Endothelial cell of umbilical vein (primary cell): ENCODE data around the gene EXOC3L1. TPM values are rescaled to one million over a fixed set of nuclear protein-coding genes. Genes with fewer than 3 reads are reported as not detected.

Experiments used
- BruUV-seq: library from RNA; stranded (reverse); fragments of 400-500 nt; replicated peaks from 2 replicates; lab custom pipeline; 2021; lab: Mats Ljungman, UMichigan
- CTCF ChIA-PET: fragments of 300-600, 350-600 bp; sonication (Branson Sonifier 250); formaldehyde crosslinking; loops from one replicate; lab custom pipeline; 2021; ENCODE audit warnings: antibody characterized with exemption, inconsistent platforms; lab: Charles Lee
- POLR2A ChIA-PET: fragments of 300-600, 350-600 bp; sonication (Branson Sonifier 250); formaldehyde crosslinking; loops from one replicate; lab custom pipeline; 2021; ENCODE audit warnings: antibody characterized with exemption, inconsistent platforms; lab: Charles Lee
- DNase-seq: peaks from one replicate; pipeline ENCODE4 v3.0.0-alpha.2; 2011; ENCODE audit warnings: low read depth, low spot score
- FAIRE-seq: peaks from 2 replicates; lab custom pipeline; 2011; peaks lifted over from hg19 to GRCh38; lab: Jason Lieb, UNC
- H2AFZ ChIP-seq: 2 replicates; pipeline ENCODE4 v1.6.0; 2012; ENCODE audit warnings: low read depth, low read length, control low read depth, inconsistent platforms
- H3K27ac ChIP-seq: 2 replicates; pipeline ENCODE4 v1.5.1; 2011; ENCODE audit warnings: low read depth, mild to moderate bottlenecking, control low read depth, low read length, moderate library complexity; ENCODE audit not compliant: insufficient read depth
- H3K27me3 ChIP-seq, 2 experiments: 2 replicates each; pipeline versions ENCODE4 v1.6.0 to v1.6.1; 2011; ENCODE audit warnings: low read length in 2 of 2, mixed read lengths in 1 of 2; ENCODE audit not compliant: control insufficient read depth in 2 of 2, insufficient read depth in 2 of 2
- H3K36me3 ChIP-seq, 2 experiments: 2 replicates in 1 of 2; 3 replicates in 1 of 2; pipeline ENCODE4 v1.5.1; 2011; ENCODE audit warnings: low read length in 2 of 2, mild to moderate bottlenecking in 1 of 2, moderate library complexity in 1 of 2; ENCODE audit not compliant: control insufficient read depth in 2 of 2, insufficient read depth in 2 of 2; ENCODE audit errors: extremely low read depth in 1 of 2
- H3K4me1 ChIP-seq: 3 replicates; pipeline ENCODE4 v1.5.1; 2011; ENCODE audit warnings: mild to moderate bottlenecking, low read length; ENCODE audit not compliant: control insufficient read depth, insufficient read depth; ENCODE audit errors: extremely low read depth
- H3K4me2 ChIP-seq: 2 replicates; pipeline ENCODE4 v1.6.1; 2011; ENCODE audit warnings: low read length, control low read depth, mixed read lengths; ENCODE audit not compliant: insufficient read depth
- H3K4me3 ChIP-seq, 3 experiments: fragments of 200-600 bp in 1 of 3; sonication (generic), shearing (Covaris generic) in 1 of 3; replicated peaks in 1 of 3; 2 replicates each; pipeline ENCODE4 v1.5.1; 2011 to 2016; ENCODE audit warnings: control low read depth in 3 of 3, low read length in 3 of 3, mild to moderate bottlenecking in 2 of 3, inconsistent platforms in 1 of 3, low read depth in 1 of 3, moderate library complexity in 1 of 3; ENCODE audit not compliant: insufficient read depth in 1 of 3
- H3K79me2 ChIP-seq: 2 replicates; pipeline ENCODE4 v1.6.0; 2012; ENCODE audit warnings: low read length, inconsistent platforms; ENCODE audit not compliant: control insufficient read depth, insufficient read depth
- H3K9ac ChIP-seq: replicated peaks from 2 replicates; pipeline ENCODE3; 2011; ENCODE audit warnings: low read length, control low read depth; ENCODE audit not compliant: insufficient read depth; ENCODE audit errors: extremely low read depth
- H3K9me1 ChIP-seq: replicated peaks from 3 replicates; pipeline ENCODE4 v1.6.0; 2011; ENCODE audit warnings: mild to moderate bottlenecking, low read length; ENCODE audit not compliant: control insufficient read depth, insufficient read depth; ENCODE audit errors: extremely low read depth
- H3K9me3 ChIP-seq: replicated peaks from 2 replicates; pipeline ENCODE4 v1.5.1; 2012; ENCODE audit warnings: low read length, inconsistent platforms; ENCODE audit not compliant: control insufficient read depth, insufficient read depth
- H4K20me1 ChIP-seq: replicated peaks from 2 replicates; pipeline ENCODE3; 2011; ENCODE audit warnings: mild to moderate bottlenecking, low read length; ENCODE audit not compliant: control insufficient read depth, insufficient read depth; ENCODE audit errors: extremely low read depth
- CTCF ChIP-seq, 2 donors: IDR thresholded peaks; 1 replicate in 1 of 2; 2 replicates in 1 of 2; pipeline ENCODE4 v1.5.1; 2011; ENCODE audit warnings: low read length in 2 of 2, mild to moderate bottlenecking in 2 of 2, moderate library complexity in 2 of 2, control low read depth in 1 of 2, inconsistent platforms in 1 of 2, low read depth in 1 of 2; ENCODE audit not compliant: insufficient read depth in 1 of 2; ENCODE audit errors: extremely low read depth in 1 of 2
- EZH2 ChIP-seq: IDR thresholded peaks from 2 replicates; pipeline ENCODE4 v1.6.1; 2012; ENCODE audit warnings: borderline replicate concordance, low read depth, mild to moderate bottlenecking, moderate library complexity, low read length, inconsistent platforms; ENCODE audit not compliant: severe bottlenecking
- FOS ChIP-seq: IDR thresholded peaks from 2 replicates; pipeline ENCODE4 v1.6.1; 2011; ENCODE audit warnings: mild to moderate bottlenecking, low read length, moderate library complexity, borderline replicate concordance; ENCODE audit not compliant: insufficient read depth
- GATA2 ChIP-seq: IDR thresholded peaks from 2 replicates; pipeline ENCODE4 v1.7.0; 2011; ENCODE audit warnings: low read depth, mild to moderate bottlenecking, moderate library complexity, mixed read lengths, low read length; ENCODE audit not compliant: insufficient read length, insufficient read depth
- JUN ChIP-seq: IDR thresholded peaks from 2 replicates; pipeline ENCODE4 v1.6.1; 2011; ENCODE audit warnings: borderline replicate concordance, low read depth; ENCODE audit not compliant: insufficient read length, insufficient read depth
- MAX ChIP-seq: IDR thresholded peaks from 2 replicates; pipeline ENCODE4 v1.6.1; 2011; ENCODE audit not compliant: insufficient read depth, insufficient read length
- MYC ChIP-seq: IDR thresholded peaks from one replicate; pipeline ENCODE4 v1.6.1; 2011; ENCODE audit warnings: mild to moderate bottlenecking, low read depth, low read length
- POLR2A ChIP-seq: IDR thresholded peaks from 2 replicates; pipeline ENCODE4 v1.6.1; 2012; ENCODE audit warnings: low read depth, mild to moderate bottlenecking, control low read depth, low read length
- POLR2AphosphoS5 ChIP-seq: IDR thresholded peaks from 2 replicates; pipeline ENCODE4 v1.6.1; 2012; ENCODE audit warnings: low read depth, mild to moderate bottlenecking, control low read depth, low read length, moderate library complexity; ENCODE audit not compliant: insufficient read depth
- dilution Hi-C: fragments of 300-500 bp; cut with MboI; formaldehyde crosslinking; loops from one replicate; pipeline ENCODE4 v1.15.0; 2019; ENCODE audit warnings: low sequenced_read_pairs; ENCODE audit not compliant: extremely low pct_ligation_motif_present
- intact Hi-C: fragments of 100-400 bp; cut with micrococcal nuclease; formaldehyde crosslinking; loops from one replicate; pipeline ENCODE4 v1.10.0; 2022
- polyA plus RNA-seq, 4 experiments: library from polyadenylated mRNA; depleted of rRNA in 3 of 4; stranded (reverse) in 3 of 4; unstranded in 1 of 4; fragments of >200 nt; gene quantifications; 2 replicates each; pipeline versions ENCODE4 v1.2.1 to v1.2.3, GENCODE V29; 2011 to 2012; ENCODE audit warnings: missing spikeins in 1 of 4
- total RNA-seq: library from RNA; stranded (reverse); gene quantifications from 2 replicates; pipeline ENCODE4 v1.2.3, GENCODE V29; 2021

The EXOC3L1 gene
- total and polyA plus RNA-seq, 2 donors (not counting 3 experiments of a cell fraction or from before 2014, with no cell fraction given) = 10.8 to 11.6 TPM

GRCh38 chr16:67180166-67180565 is 9.8 kb downstream of the EXOC3L1 start:
- POLR2A ChIA-PET = interaction anchor here (0.9 kb wide), 1 partner anchor 10 kb away, joined by 3 read pairs; the partner anchor contains the start of gene NOL3
- Histone ChIP-seq H3K9me3 (no peaks in the 10 kb centered on the region), H3K36me3 (no peaks in the 10 kb centered on the region), H3K4me1 (peaks cover 33% of the 10 kb centered on the region), H3K79me2 (peaks cover 13% of the 10 kb centered on the region), H3K9ac (no peak overlapping the region), H3K4me2 (no peak overlapping the region), H3K27me3 (no peaks in the 10 kb centered on the region), H3K27ac (no peak overlapping the region), H3K4me3 (no peak overlapping the region), H2AFZ (no peak overlapping the region), H4K20me1 (no peaks in the 10 kb centered on the region), H3K9me1 (no peaks in the 10 kb centered on the region)
- dilution Hi-C loops = no loop called here
- TF ChIP-seq POLR2AphosphoS5 = no peak
- TF ChIP-seq JUN = no peak
- no peak for TF ChIP-seq POLR2A
- TF ChIP-seq CTCF (IDR thresholded peaks at IDR 0.05; ENCODE audit: extremely low read depth in 1 of 2, insufficient read depth in 1 of 2, low read depth in 1 of 2, low read length in 2 of 2) = no peak
- no peak for TF ChIP-seq MAX
- no peak for TF ChIP-seq MYC
- no peak for TF ChIP-seq EZH2
- TF ChIP-seq FOS = no peak
- no peak for TF ChIP-seq GATA2
- BruUV-seq = no TSS peak
- DNase-seq (no peak), FAIRE-seq (no peak)
- intact Hi-C loops = no loop called here
- CTCF ChIA-PET = interaction anchor here (0.7 to 1.5 kb wide), 6 partner anchors 17 to 226 kb away, joined by 3 to 7 read pairs (median 4); partner anchors contain the start of genes FBXL8 and TRADD
